PFSK-1 (cell line): Measurements from ENCODE around the gene GARIN5A.

ENCODE experiments used
- FOXP2 ChIP-seq: optimal IDR thresholded peaks from 2 replicates; pipeline ENCODE3; 2011; ENCODE audit warnings: borderline replicate concordance, control low read depth, inconsistent platforms; ENCODE audit not compliant: insufficient read depth; ENCODE audit errors: extremely low read length, extremely low read depth
- POLR2AphosphoS5 ChIP-seq: IDR thresholded peaks from 2 replicates; pipeline ENCODE4 v1.6.1; 2012; ENCODE audit warnings: low read depth, mild to moderate bottlenecking, control low read depth, low read length, moderate library complexity
- SIN3A ChIP-seq: IDR thresholded peaks from 2 replicates; pipeline ENCODE4 v1.6.1; 2012; ENCODE audit warnings: mild to moderate bottlenecking, low read length, moderate library complexity, borderline replicate concordance; ENCODE audit not compliant: insufficient read depth
- TAF1 ChIP-seq: IDR thresholded peaks from 2 replicates; pipeline ENCODE4 v1.6.1; 2012; ENCODE audit warnings: low read length, control low read depth, borderline replicate concordance; ENCODE audit not compliant: insufficient read depth
- TF ChIP-seq, protein P1 (sequence below), 2 experiments: IDR thresholded peaks; 2 replicates each; pipeline versions ENCODE4 v1.6.1 to v1.8.0; 2011 to 2012; ENCODE audit warnings: low read depth in 2 of 2, low read length in 2 of 2, control low read depth in 1 of 2, inconsistent platforms in 1 of 2, mild to moderate bottlenecking in 1 of 2, moderate library complexity in 1 of 2; ENCODE audit not compliant: insufficient read depth in 1 of 2

DNA sequence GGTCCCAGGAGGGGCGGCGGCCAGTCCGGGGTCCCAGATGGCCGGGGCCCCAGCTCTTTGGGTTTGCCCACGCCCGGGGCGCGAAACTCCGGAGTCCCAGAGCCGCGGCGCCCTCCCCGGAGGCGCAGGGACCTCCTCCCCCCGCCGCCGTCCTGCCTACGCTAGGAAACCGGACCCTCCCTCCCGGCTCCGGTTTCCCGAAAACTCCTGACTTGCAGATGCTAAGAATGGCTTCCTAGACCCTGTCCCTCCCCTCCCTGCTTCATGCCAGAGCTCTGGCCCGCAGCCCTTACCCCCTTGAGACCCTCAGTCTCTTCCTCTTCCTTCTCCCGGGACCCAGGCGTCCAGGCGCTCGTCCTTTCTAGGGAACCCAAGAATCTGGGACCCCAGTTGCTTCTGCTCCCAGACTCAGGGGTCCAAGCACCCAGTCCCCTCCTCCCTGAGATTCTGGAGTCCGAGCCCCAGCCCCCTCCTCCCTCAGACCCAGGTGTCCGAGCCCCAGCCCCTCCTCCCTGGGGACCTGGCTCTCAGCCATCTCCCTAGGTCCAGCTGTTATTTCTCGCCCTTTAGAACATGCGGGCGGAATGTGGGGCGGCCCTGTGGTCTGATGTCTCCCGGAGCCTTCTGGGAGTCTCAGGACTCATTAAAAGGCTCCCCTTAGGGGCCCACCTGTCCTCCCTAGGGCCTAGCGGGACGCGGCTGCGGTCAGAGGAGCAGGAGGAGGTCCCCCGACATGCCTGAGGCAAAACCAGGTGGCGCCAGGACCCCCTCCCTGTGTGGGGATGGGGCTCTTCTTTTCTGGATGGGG, 44.2 kb downstream of the GARIN5A start, which contains the start of gene MYBPC2:
- TF ChIP-seq SIN3A (no peak), FOXP2 (no peak), POLR2AphosphoS5 (no peak), TAF1 (no peak)
- TF ChIP-seq, protein P1, sequence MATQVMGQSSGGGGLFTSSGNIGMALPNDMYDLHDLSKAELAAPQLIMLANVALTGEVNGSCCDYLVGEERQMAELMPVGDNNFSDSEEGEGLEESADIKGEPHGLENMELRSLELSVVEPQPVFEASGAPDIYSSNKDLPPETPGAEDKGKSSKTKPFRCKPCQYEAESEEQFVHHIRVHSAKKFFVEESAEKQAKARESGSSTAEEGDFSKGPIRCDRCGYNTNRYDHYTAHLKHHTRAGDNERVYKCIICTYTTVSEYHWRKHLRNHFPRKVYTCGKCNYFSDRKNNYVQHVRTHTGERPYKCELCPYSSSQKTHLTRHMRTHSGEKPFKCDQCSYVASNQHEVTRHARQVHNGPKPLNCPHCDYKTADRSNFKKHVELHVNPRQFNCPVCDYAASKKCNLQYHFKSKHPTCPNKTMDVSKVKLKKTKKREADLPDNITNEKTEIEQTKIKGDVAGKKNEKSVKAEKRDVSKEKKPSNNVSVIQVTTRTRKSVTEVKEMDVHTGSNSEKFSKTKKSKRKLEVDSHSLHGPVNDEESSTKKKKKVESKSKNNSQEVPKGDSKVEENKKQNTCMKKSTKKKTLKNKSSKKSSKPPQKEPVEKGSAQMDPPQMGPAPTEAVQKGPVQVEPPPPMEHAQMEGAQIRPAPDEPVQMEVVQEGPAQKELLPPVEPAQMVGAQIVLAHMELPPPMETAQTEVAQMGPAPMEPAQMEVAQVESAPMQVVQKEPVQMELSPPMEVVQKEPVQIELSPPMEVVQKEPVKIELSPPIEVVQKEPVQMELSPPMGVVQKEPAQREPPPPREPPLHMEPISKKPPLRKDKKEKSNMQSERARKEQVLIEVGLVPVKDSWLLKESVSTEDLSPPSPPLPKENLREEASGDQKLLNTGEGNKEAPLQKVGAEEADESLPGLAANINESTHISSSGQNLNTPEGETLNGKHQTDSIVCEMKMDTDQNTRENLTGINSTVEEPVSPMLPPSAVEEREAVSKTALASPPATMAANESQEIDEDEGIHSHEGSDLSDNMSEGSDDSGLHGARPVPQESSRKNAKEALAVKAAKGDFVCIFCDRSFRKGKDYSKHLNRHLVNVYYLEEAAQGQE (IDR thresholded peaks at IDR 0.05; ENCODE audit: insufficient read depth in 1 of 2, low read depth in 2 of 2, low read length in 2 of 2) = no peak
